ENCODE data around the gene PRIM2. TPM values are rescaled to one million over a fixed set of nuclear protein-coding genes. Genes with fewer than 3 reads are reported as not detected.
"Not testable (repeated sequence)": the region's sequence is repeated elsewhere in the genome, so short reads cannot be mapped to it uniquely, and the experiment has no call there.

PRIM2 gene
- total and polyA plus RNA-seq, 2 experiments from 2014 or later: 27.9 to 61.3 TPM

GRCh38 chr6:57432157-57432556, 114.7 kb downstream of the PRIM2 start:
- H3F3A ChIP-seq (ENCODE audit: insufficient read depth): peaks cover 38% of the 10 kb centered on the region
- in situ Hi-C loops (cut with MboI): no loop called here
- TF ChIP-seq EZH2phosphoT487 (IDR thresholded peaks at IDR 0.05; ENCODE audit: insufficient read depth, low read depth) (no peak), EZH2 (IDR thresholded peaks at IDR 0.05; ENCODE audit: insufficient read depth, poor library complexity, severe bottlenecking) (no peak)
- H3K9ac ChIP-seq: peak overlapping the region; percentile 1; the same call in 1 of the 2 replicates
- H3K79me2 ChIP-seq (ENCODE audit: insufficient read depth): peaks cover 59% of the 10 kb centered on the region
- H3K4me1 ChIP-seq (ENCODE audit: insufficient read depth): peaks cover 43% of the 10 kb centered on the region
- H3K9me3 ChIP-seq (ENCODE audit: low read depth): no peaks in the 10 kb centered on the region
- no peaks in the 10 kb centered on the region for H3K36me3 ChIP-seq (ENCODE audit: low read depth)
- no peaks in the 10 kb centered on the region for H3K27me3 ChIP-seq (replicated peaks; ENCODE audit: insufficient read depth)
- peak overlapping the region; percentile 57 for H3K27ac ChIP-seq
- WGBS, 2 experiments (ENCODE audit: low coverage in 1 of 2, low lambda C conversion rate in 2 of 2, missing lambda C conversion rate in 2 of 2): 0% methylated on average over 2 of the region's 2 CpGs
- H2AFZ ChIP-seq: no peak overlapping the region
- peak overlapping the region; percentile 66 for H3K4me2 ChIP-seq (ENCODE audit: unreplicated experiment)
- H4K20me1 ChIP-seq (ENCODE audit: insufficient read depth): no peaks in the 10 kb centered on the region
- no peaks in the 10 kb centered on the region for H3K9me2 ChIP-seq (ENCODE audit: insufficient read depth)
- peak; percentile 73 for DNase-seq
- H3K4me3 ChIP-seq: 0 out of 2 replicates have a peak overlapping the region, but pooled peaks have one; percentile 12

GRCh38 chr6:57432919-57433684, 115.7 kb downstream of the PRIM2 start:
- Histone ChIP-seq H3K9me2 (ENCODE audit: insufficient read depth) (no peaks in the 10 kb centered on the region), H3K9ac (peak overlapping the region; percentile 1; the same call in 1 of the 2 replicates), H3K27ac (peak overlapping the region; percentile 57), H3K36me3 (ENCODE audit: low read depth) (no peaks in the 10 kb centered on the region), H3F3A (ENCODE audit: insufficient read depth) (peaks cover 38% of the 10 kb centered on the region), H3K4me1 (ENCODE audit: insufficient read depth) (peaks cover 43% of the 10 kb centered on the region), H3K27me3 (replicated peaks; ENCODE audit: insufficient read depth) (no peaks in the 10 kb centered on the region), H4K20me1 (ENCODE audit: insufficient read depth) (no peaks in the 10 kb centered on the region), H3K4me3 (0 out of 2 replicates have a peak overlapping the region, but pooled peaks have one; percentile 12), H3K4me2 (ENCODE audit: unreplicated experiment) (peak overlapping the region; percentile 40), H3K79me2 (ENCODE audit: insufficient read depth) (peaks cover 64% of the 10 kb centered on the region), H2AFZ (peak overlapping the region; percentile 38; the same call in 1 of the 2 replicates), H3K9me3 (ENCODE audit: low read depth) (no peaks in the 10 kb centered on the region)
- TF ChIP-seq EZH2 (IDR thresholded peaks at IDR 0.05; ENCODE audit: insufficient read depth, poor library complexity, severe bottlenecking) (no peak), EZH2phosphoT487 (IDR thresholded peaks at IDR 0.05; ENCODE audit: insufficient read depth, low read depth) (no peak)
- 75 to 78% methylated on average over 4 of the region's 4 CpGs for WGBS, 2 experiments (ENCODE audit: low coverage in 1 of 2, low lambda C conversion rate in 2 of 2, missing lambda C conversion rate in 2 of 2)
- peak; percentile 13 for DNase-seq
- in situ Hi-C loops (cut with MboI): no loop called here

DNA sequence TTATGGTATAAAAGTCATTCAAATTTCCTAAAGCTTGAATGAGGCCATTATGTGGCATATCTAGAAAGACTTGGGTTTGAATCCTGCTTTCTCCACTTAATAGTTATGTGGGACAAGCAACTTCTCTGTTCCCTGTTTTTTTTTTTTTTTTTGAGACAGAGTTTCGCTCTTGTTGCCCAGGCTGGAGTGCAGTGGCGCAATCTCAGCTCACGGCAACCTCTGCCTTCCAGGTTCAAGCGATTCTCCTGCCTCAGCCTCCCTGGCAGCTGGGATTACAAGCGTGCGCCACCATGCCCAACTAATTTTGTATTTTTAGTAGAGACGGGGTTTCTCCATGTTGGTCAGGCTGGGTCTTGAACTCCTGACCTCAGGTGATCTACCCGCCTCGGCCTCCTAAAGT, 116.4 kb downstream of the PRIM2 start:
- H3K4me2 ChIP-seq (ENCODE audit: unreplicated experiment); H3K9ac ChIP-seq; H3K4me3 ChIP-seq; H3K9me2 ChIP-seq (ENCODE audit: insufficient read depth); H3K9me3 ChIP-seq (ENCODE audit: low read depth); DNase-seq; H3K36me3 ChIP-seq (ENCODE audit: low read depth); H4K20me1 ChIP-seq (ENCODE audit: insufficient read depth); H3K27me3 ChIP-seq (replicated peaks; ENCODE audit: insufficient read depth); in situ Hi-C loops (cut with MboI): not testable (repeated sequence)
- peaks cover 66% of the 10 kb centered on the region for H3K79me2 ChIP-seq (ENCODE audit: insufficient read depth)
- peaks cover 43% of the 10 kb centered on the region for H3K4me1 ChIP-seq (ENCODE audit: insufficient read depth)
- 97 to 98% methylated on average over 9 of the region's 9 CpGs for WGBS, 2 experiments (ENCODE audit: low coverage in 1 of 2, low lambda C conversion rate in 2 of 2, missing lambda C conversion rate in 2 of 2)
- peak overlapping the region; percentile 57 for H3K27ac ChIP-seq
- 0 out of 2 replicates have a peak overlapping the region, but pooled peaks have one; percentile 38 for H2AFZ ChIP-seq
- peaks cover 38% of the 10 kb centered on the region for H3F3A ChIP-seq (ENCODE audit: insufficient read depth)

- Histone ChIP-seq H3K4me1 (ENCODE audit: insufficient read depth) (peaks cover 43% of the 10 kb centered on the region), H3K9me3 (ENCODE audit: low read depth) (no peaks in the 10 kb centered on the region), H3K27me3 (replicated peaks; ENCODE audit: insufficient read depth) (no peaks in the 10 kb centered on the region), H3K9ac (no peak overlapping the region), H3K4me3 (no peak overlapping the region), H3K79me2 (ENCODE audit: insufficient read depth) (peaks cover 66% of the 10 kb centered on the region), H3K4me2 (ENCODE audit: unreplicated experiment) (no peak overlapping the region), H3K27ac (no peak overlapping the region), H3F3A (ENCODE audit: insufficient read depth) (peaks cover 38% of the 10 kb centered on the region), H4K20me1 (ENCODE audit: insufficient read depth) (no peaks in the 10 kb centered on the region), H2AFZ (no peak overlapping the region), H3K9me2 (ENCODE audit: insufficient read depth) (no peaks in the 10 kb centered on the region), H3K36me3 (ENCODE audit: low read depth) (no peaks in the 10 kb centered on the region)
- DNase-seq: no peak
- no peak for TF ChIP-seq EZH2phosphoT487 (IDR thresholded peaks at IDR 0.05; ENCODE audit: insufficient read depth, low read depth)
- TF ChIP-seq EZH2 (IDR thresholded peaks at IDR 0.05; ENCODE audit: insufficient read depth, poor library complexity, severe bottlenecking): no peak
- 96 to 99% methylated on average over 4 of the region's 4 CpGs for WGBS, 2 experiments (ENCODE audit: low coverage in 1 of 2, low lambda C conversion rate in 2 of 2, missing lambda C conversion rate in 2 of 2)
- in situ Hi-C loops (cut with MboI): no loop called here
Measured at GRCh38 chr6:57434944-57435343, 117.5 kb downstream of the PRIM2 start.

Measured in GM23248 (cell line).